HL-60 (cell line): Measurements from ENCODE around the gene RECK.

Experiments used
- DNase-seq, 2 experiments: peaks; one replicate each; pipeline ENCODE4 v3.0.0-alpha.2; 2010 to 2020; ENCODE audit warnings: low read depth in 1 of 2, low spot score in 1 of 2
- H3K27ac ChIP-seq: fragments of 250-450 bp; sonication (Bioruptor Pico); replicated peaks from 2 replicates; pipeline ENCODE4 v1.5.1; 2020; ENCODE audit warnings: mild to moderate bottlenecking, moderate library complexity
- H3K27me3 ChIP-seq: fragments of 250-450 bp; sonication (Bioruptor Pico); 2 replicates; pipeline ENCODE4 v1.5.1; 2021; ENCODE audit warnings: mild to moderate bottlenecking, moderate library complexity; ENCODE audit not compliant: insufficient read depth, poor library complexity, severe bottlenecking
- H3K4me3 ChIP-seq: replicated peaks from 2 replicates; pipeline ENCODE4 v1.5.1; 2011; ENCODE audit warnings: mild to moderate bottlenecking, control low read depth, low read length; ENCODE audit not compliant: insufficient read depth
- GABPA ChIP-seq: IDR thresholded peaks from 2 replicates; pipeline ENCODE4 v1.6.1; 2012; ENCODE audit warnings: low read depth
- POLR2AphosphoS5 ChIP-seq: IDR thresholded peaks from 2 replicates; pipeline ENCODE4 v1.6.1; 2012; ENCODE audit warnings: low read depth
- SPI1 ChIP-seq: IDR thresholded peaks from 2 replicates; pipeline ENCODE4 v1.6.1; 2012; ENCODE audit warnings: low read depth, mild to moderate bottlenecking, borderline replicate concordance
- TF ChIP-seq, protein P1 (sequence below): IDR thresholded peaks from one replicate; pipeline ENCODE4 v1.5.1; 2011; ENCODE audit warnings: low read length, control low read depth, inconsistent platforms; ENCODE audit not compliant: insufficient read depth
- TF ChIP-seq, protein P2 (sequence below): IDR thresholded peaks from 2 replicates; pipeline ENCODE4 v1.6.1; 2012; ENCODE audit warnings: low read depth; ENCODE audit not compliant: insufficient replicate concordance

The RECK gene

DNA sequence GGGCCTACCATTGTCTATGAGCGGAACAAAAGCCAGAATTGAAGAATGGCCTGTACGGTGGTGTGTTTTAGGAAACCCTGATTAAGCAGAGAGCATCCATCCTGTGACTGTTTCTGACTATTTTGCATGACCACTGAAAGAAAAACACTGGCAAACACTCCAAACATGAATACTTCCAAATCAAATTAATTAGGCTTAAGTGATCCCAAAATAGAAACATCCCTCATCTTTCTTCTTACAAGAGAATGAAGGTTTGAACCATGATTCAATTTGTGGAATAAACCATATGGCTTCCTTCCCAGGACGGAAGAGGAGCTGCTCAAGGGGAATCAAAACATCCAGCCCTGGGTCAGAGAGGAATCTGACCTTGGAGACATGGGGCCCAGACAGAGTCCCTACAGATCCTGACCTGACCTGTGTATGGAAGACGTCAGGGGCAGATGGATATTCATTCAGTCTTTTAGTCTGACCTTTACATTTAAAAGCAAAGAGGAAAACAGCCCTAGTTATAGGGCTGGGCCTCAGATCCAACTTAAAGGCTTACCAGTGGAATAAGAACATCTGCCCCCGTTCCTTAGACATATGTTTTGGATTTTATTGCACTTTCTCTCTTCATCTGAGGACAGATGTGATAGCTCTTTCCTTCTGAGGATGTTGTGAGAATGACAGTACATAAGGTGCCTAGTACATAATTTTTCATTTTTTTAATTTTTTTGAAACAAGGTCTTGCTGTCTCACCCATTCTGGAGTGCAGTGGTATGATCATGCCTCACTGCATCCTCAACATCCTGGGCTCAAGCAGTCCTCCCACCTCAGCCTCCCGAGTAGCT, 17.6 kb upstream of the RECK start:
- DNase-seq = no peak

GRCh38 chr9:36021968-36022367, 14.7 kb upstream of the RECK start:
- no peak for DNase-seq
- TF ChIP-seq, protein P1, sequence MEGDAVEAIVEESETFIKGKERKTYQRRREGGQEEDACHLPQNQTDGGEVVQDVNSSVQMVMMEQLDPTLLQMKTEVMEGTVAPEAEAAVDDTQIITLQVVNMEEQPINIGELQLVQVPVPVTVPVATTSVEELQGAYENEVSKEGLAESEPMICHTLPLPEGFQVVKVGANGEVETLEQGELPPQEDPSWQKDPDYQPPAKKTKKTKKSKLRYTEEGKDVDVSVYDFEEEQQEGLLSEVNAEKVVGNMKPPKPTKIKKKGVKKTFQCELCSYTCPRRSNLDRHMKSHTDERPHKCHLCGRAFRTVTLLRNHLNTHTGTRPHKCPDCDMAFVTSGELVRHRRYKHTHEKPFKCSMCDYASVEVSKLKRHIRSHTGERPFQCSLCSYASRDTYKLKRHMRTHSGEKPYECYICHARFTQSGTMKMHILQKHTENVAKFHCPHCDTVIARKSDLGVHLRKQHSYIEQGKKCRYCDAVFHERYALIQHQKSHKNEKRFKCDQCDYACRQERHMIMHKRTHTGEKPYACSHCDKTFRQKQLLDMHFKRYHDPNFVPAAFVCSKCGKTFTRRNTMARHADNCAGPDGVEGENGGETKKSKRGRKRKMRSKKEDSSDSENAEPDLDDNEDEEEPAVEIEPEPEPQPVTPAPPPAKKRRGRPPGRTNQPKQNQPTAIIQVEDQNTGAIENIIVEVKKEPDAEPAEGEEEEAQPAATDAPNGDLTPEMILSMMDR = no peak
- no peak for TF ChIP-seq POLR2AphosphoS5
- TF ChIP-seq, protein P2, sequence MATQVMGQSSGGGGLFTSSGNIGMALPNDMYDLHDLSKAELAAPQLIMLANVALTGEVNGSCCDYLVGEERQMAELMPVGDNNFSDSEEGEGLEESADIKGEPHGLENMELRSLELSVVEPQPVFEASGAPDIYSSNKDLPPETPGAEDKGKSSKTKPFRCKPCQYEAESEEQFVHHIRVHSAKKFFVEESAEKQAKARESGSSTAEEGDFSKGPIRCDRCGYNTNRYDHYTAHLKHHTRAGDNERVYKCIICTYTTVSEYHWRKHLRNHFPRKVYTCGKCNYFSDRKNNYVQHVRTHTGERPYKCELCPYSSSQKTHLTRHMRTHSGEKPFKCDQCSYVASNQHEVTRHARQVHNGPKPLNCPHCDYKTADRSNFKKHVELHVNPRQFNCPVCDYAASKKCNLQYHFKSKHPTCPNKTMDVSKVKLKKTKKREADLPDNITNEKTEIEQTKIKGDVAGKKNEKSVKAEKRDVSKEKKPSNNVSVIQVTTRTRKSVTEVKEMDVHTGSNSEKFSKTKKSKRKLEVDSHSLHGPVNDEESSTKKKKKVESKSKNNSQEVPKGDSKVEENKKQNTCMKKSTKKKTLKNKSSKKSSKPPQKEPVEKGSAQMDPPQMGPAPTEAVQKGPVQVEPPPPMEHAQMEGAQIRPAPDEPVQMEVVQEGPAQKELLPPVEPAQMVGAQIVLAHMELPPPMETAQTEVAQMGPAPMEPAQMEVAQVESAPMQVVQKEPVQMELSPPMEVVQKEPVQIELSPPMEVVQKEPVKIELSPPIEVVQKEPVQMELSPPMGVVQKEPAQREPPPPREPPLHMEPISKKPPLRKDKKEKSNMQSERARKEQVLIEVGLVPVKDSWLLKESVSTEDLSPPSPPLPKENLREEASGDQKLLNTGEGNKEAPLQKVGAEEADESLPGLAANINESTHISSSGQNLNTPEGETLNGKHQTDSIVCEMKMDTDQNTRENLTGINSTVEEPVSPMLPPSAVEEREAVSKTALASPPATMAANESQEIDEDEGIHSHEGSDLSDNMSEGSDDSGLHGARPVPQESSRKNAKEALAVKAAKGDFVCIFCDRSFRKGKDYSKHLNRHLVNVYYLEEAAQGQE = no peak
- no peak for TF ChIP-seq SPI1
- no peak for TF ChIP-seq GABPA
- H3K27ac ChIP-seq = no peak overlapping the region
- H3K27me3 ChIP-seq = no peaks in the 10 kb centered on the region
- no peak overlapping the region for H3K4me3 ChIP-seq

More for the DNA sequence above, 17.6 kb upstream of the RECK start:
- H3K4me3 ChIP-seq = no peak overlapping the region
- no peak overlapping the region for H3K27ac ChIP-seq
- TF ChIP-seq, protein P2 = no peak
- no peak for TF ChIP-seq SPI1
- no peak for TF ChIP-seq POLR2AphosphoS5
- TF ChIP-seq GABPA = no peak
- TF ChIP-seq, protein P1 = no peak
- H3K27me3 ChIP-seq = no peaks in the 10 kb centered on the region

DNA sequence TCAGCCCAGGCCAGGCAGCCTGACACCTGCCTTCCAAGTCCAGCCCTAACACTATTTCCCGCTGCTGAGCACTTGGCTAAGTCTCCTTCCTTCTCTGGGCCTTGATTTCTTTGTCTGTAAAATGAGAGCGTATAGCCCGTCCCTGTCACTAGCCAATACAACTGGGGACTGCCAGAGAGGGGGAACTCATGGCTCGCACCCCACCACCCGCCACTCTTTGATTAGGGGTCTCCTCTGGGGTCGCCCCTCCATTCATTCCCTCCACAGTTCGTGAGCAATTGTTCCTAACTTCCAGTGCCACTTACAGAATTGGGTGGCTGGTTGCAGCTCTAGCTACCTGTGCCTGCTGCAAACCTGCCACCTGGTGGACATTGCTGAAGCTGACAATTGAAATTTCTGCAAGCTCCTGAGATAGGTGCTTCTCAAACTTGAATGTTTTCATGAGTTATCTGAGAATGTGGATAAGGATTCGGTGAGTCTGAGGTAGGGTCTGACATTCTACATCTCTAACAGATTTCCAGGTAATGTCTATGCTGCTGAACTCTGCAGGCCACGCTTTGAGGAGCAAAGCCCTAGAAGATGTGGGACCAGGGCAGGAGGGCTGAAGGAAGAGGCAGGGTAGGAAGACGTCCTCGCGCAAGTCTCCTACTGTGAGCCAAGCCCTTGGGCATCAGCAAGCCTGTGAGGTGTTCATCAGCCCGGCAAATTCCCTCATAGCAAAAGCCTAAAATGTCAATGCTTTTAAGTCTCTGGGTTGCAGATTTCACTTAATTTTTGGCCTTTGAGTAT, 13.3 kb upstream of the RECK start:
- peak in 1 of 2 experiments; percentile 59 for DNase-seq
- Histone ChIP-seq H3K27ac (no peak overlapping the region), H3K27me3 (no peaks in the 10 kb centered on the region), H3K4me3 (no peak overlapping the region)
- TF ChIP-seq, protein P1 = peak; percentile 89
- TF ChIP-seq POLR2AphosphoS5 = no peak
